ENCODE measurements around the gene WDR35. TPM values are rescaled to one million over a fixed set of nuclear protein-coding genes. Genes with fewer than 3 reads are reported as not detected.

WDR35 gene
- polyA plus RNA-seq, 1 experiment, result 9.1 TPM

DNA sequence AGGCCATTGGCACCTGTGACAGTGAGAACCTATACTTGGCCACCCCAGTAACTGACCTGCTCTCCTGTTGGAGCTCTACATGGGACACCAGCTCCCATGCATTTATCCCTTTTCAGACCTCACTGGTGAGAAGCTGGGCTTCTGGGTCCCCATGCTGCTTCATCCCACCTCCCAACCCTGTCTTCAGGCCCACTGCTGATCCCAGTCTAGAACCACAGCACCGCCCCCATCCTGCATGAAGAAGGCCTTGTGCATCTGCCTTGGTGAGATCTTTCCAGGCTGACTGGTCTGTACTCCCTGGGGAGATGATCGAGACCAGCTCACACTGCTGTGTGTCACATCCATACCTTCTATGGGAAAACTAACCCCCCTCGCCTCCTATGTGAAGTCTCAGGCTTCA, 110.8 kb downstream of the WDR35 start:
- Histone ChIP-seq H3K27ac (ENCODE audit: low read depth, low read length) (no peak overlapping the region), H3K4me3 (ENCODE audit: low read depth, low read length) (no peak overlapping the region), H3K27me3 (ENCODE audit: control insufficient read depth, insufficient read depth, low read length) (peaks cover 19% of the 10 kb centered on the region), H3K9me3 (ENCODE audit: control insufficient read depth, insufficient read depth, low read length) (no peaks in the 10 kb centered on the region)
- TF ChIP-seq, protein P1, sequence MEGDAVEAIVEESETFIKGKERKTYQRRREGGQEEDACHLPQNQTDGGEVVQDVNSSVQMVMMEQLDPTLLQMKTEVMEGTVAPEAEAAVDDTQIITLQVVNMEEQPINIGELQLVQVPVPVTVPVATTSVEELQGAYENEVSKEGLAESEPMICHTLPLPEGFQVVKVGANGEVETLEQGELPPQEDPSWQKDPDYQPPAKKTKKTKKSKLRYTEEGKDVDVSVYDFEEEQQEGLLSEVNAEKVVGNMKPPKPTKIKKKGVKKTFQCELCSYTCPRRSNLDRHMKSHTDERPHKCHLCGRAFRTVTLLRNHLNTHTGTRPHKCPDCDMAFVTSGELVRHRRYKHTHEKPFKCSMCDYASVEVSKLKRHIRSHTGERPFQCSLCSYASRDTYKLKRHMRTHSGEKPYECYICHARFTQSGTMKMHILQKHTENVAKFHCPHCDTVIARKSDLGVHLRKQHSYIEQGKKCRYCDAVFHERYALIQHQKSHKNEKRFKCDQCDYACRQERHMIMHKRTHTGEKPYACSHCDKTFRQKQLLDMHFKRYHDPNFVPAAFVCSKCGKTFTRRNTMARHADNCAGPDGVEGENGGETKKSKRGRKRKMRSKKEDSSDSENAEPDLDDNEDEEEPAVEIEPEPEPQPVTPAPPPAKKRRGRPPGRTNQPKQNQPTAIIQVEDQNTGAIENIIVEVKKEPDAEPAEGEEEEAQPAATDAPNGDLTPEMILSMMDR (IDR thresholded peaks at IDR 0.05; ENCODE audit: low read depth, low read length), result no peak
- CTCF ChIA-PET, result no interaction called here
- no peak for DNase-seq (ENCODE audit: low read depth, low spot score)
- POLR2A ChIA-PET, result no interaction called here

DNA sequence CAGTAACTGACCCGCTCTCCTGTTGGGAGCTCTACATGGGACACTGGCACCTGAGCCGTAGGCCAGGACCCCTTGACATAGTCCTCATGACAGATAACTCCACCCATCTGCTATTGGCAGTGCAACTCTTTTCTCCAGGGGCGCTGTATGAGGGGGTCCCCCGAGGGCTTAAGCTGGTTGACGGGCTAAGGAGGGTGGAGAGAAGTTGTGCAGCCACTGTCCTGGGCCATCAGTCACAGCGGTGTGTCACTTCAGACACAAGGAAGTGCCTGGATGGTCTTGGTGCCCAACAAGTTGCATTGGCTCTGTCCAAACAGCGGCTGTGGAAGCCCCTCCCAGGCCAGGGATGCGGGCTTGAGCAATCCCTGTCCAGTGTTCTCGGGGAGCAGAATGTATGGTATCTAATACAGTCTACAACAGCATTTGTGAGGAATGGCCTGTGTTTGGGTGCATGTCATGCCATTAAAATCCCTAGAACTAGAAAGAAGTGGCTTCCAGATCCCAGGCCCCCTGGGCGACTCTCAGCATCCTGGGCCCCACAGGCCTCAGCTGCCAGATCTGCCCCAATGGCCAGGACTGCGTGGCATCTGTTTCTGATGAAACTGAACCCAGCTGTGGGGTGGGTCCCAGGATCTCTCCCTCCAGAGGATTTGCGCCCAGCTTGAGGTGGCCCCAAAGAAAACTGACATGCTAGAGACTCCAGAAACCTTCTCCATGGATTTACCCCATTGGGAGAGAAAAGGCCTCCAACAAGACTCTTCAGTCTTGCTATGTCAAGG, 111.4 kb downstream of the WDR35 start:
- Histone ChIP-seq H3K9me3 (ENCODE audit: control insufficient read depth, insufficient read depth, low read length) (no peaks in the 10 kb centered on the region), H3K27me3 (ENCODE audit: control insufficient read depth, insufficient read depth, low read length) (peaks cover 15% of the 10 kb centered on the region), H3K4me3 (ENCODE audit: low read depth, low read length) (no peak overlapping the region), H3K27ac (ENCODE audit: low read depth, low read length) (no peak overlapping the region)
- POLR2A ChIA-PET, result no interaction called here
- CTCF ChIA-PET, result no interaction called here
- TF ChIP-seq, protein P1 (IDR thresholded peaks at IDR 0.05; ENCODE audit: low read depth, low read length), result no peak
- no peak for DNase-seq (ENCODE audit: low read depth, low spot score)

DNA sequence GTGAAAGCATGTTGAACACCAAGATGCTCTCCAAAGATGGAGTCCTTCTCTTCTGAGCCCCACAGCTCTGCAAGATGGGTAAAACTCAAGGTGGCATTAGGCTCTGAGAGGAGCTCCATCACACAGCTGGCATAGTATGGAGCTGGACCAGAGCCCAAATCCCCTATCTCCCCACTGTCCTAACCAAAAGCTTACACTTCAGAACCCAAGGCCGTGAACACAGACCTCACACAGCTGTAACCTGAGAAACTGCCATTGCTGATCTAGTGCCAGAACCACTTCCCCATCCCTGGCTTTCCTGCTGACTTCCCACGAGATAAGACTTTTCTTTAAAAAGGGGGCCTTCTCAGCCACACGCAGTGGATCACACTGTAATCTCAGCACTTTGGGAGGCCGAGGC, 113.2 kb downstream of the WDR35 start:
- CTCF ChIA-PET, result no interaction called here
- no peak overlapping the region for H3K4me3 ChIP-seq (ENCODE audit: low read depth, low read length)
- POLR2A ChIA-PET, result no interaction called here
- no peak for DNase-seq (ENCODE audit: low read depth, low spot score)
- no peaks in the 10 kb centered on the region for H3K9me3 ChIP-seq (ENCODE audit: control insufficient read depth, insufficient read depth, low read length)
- no peak overlapping the region for H3K27ac ChIP-seq (ENCODE audit: low read depth, low read length)
- TF ChIP-seq, protein P1 (IDR thresholded peaks at IDR 0.05; ENCODE audit: low read depth, low read length), result no peak
- H3K27me3 ChIP-seq (ENCODE audit: control insufficient read depth, insufficient read depth, low read length), result peaks cover 8% of the 10 kb centered on the region

DNA sequence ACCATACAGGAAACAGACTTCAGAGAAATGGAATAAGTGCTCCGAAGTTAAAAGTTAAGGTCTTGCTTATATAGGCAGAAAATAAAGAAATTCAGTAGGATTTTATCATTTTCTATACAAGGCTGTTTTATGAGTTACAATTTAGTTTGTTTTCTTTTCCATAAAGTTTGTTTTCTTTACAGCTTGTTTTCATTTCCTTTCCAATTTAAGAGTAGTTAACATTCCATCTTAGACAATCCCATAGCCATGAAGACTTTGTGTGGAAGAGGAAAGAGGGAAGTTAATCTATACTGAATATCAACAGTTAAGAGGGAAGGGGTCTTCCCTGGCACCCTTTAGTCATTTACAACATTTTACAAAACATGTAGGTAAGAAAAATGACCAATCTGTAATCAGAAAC, 114.6 kb downstream of the WDR35 start:
- ChIA-PET CTCF (interaction anchor here (0.5 to 1.3 kb wide), 2 partner anchors 12 to 238 kb away, joined by 3 to 5 read pairs; no protein-coding TSS in a partner anchor), POLR2A (no interaction called here)
- Histone ChIP-seq H3K27ac (ENCODE audit: low read depth, low read length) (no peak overlapping the region), H3K27me3 (ENCODE audit: control insufficient read depth, insufficient read depth, low read length) (no peaks in the 10 kb centered on the region), H3K4me3 (ENCODE audit: low read depth, low read length) (no peak overlapping the region), H3K9me3 (ENCODE audit: control insufficient read depth, insufficient read depth, low read length) (no peaks in the 10 kb centered on the region)
- TF ChIP-seq, protein P1 (IDR thresholded peaks at IDR 0.05; ENCODE audit: low read depth, low read length), result no peak
- DNase-seq (ENCODE audit: low read depth, low spot score), result no peak

DNA sequence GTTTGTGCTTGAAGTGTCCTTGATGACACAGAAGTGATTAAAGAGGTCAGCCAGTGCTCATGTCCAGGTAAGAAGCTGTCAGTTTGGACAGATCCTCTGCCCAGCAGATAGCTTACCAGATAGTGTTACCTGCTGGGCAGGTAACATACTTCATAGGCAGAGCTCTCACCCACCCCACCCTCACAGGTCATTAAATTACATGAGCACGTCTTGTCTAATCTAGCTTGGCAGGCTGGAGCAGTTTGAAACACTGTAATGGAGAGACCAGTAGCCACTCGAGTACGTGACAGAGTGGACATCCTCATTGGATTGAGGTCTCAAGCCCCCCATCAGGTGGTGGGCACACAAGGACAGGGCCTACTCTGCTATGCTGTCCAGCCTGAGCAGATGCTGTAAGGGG, 115.2 kb downstream of the WDR35 start:
- CTCF ChIA-PET, result interaction anchor here (0.5 to 1.3 kb wide), 2 partner anchors 12 to 237 kb away, joined by 3 to 5 read pairs; no protein-coding TSS in a partner anchor
- POLR2A ChIA-PET, result no interaction called here
- no peak overlapping the region for H3K27ac ChIP-seq (ENCODE audit: low read depth, low read length)
- TF ChIP-seq, protein P1 (IDR thresholded peaks at IDR 0.05; ENCODE audit: low read depth, low read length), result no peak
- no peak overlapping the region for H3K4me3 ChIP-seq (ENCODE audit: low read depth, low read length)
- no peaks in the 10 kb centered on the region for H3K9me3 ChIP-seq (ENCODE audit: control insufficient read depth, insufficient read depth, low read length)
- DNase-seq (ENCODE audit: low read depth, low spot score), result no peak
- no peaks in the 10 kb centered on the region for H3K27me3 ChIP-seq (ENCODE audit: control insufficient read depth, insufficient read depth, low read length)
